MM.1S (cell line): ENCODE results near the gene KIF21B.

Experiments used
- CTCF ChIP-seq: fragments of 300-600 bp; sonication (generic); IDR thresholded peaks from 2 replicates; pipeline ENCODE4 v1.5.1; 2016; ENCODE audit warnings: antibody characterized with exemption, low read length, mixed read lengths
- EZH2phosphoT487 ChIP-seq: fragments of 300-600 bp; sonication (generic); IDR thresholded peaks from 2 replicates; pipeline ENCODE4 v1.6.1; 2018; ENCODE audit warnings: antibody characterized with exemption, low read length

DNA sequence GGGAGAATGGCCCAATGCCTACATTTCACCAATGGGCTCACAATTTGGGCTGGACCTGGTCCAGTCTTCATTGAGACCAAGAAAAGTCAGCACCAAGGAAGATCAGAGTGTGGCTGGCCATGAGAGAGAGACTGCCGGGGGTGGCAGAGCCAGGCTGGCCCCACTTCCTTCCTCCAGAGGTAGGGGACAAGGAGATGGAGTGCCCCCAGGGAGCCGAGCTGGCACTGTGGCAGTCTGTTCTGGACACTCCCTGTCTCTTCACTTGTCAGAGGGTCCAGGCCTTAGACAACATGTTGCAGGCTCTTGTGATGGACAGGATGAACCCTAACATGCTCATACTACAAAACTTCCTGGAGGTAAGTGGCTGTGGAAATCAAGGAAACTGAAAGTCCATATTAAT, 101.1 kb downstream of the KIF21B start:
- TF ChIP-seq CTCF (no peak), EZH2phosphoT487 (no peak)
